Measurements from ENCODE around the gene DYNC1LI1.
"Not testable (repeated sequence)": the region's sequence is repeated elsewhere in the genome, so short reads cannot be mapped to it uniquely, and the experiment has no call there.

The DYNC1LI1 gene

DNA sequence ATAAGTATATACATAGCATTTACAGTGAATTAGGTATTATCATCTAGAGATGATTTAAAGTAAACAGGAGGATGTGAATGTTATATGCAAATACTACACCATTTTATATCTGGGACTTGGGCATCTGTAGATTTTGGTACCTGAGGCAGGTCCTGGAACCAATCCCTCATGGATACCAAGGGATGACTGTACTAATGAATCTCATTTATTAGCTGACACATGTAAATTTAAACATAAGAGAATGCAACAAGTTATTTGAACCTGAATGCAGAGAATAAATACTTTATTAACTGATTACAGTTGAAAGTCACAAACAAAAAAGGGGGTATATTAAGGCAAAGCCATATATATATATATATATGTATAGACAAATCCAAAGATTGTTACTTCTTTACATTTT lies 44.9 kb downstream of the DYNC1LI1 start:
- no peak for DNase-seq

DNA sequence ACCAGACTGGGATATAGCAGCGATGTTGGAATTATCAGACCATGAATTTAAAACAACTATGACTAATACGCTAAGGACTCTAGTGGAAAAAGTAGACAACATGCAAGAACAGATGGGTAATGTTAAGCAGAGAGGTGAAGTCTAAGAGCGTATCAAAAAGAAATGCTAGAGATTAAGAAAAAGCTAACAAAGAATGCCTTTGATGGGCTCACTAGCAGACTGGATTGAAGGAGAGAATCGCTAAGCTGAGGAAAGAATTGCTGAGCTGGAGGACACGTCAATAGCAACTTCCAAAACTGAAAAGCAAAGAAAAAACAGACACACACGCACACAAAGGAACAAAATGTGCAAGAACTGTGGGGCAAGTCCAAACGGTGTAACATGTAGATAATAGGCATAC lies 48.0 kb downstream of the DYNC1LI1 start:
- DNase-seq, result no peak

DNA sequence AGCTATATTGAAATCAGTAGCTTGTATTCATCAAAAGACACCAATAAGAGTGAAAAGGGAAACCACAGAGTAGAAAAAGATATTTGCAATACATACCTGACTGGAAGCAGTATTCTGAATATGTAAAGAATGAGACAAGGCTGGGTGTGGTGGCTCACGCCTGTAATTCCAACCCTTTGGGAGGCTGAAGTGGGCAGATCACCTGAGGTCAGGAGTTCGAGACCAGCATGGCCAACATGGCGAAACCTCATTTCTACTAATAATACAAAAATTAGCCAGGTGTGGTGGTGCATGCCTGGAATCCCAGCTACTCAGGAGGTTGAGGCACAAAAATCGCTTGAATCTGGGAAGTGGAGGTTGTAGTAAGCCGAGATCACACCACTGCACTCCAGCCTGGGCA lies 51.7 kb downstream of the DYNC1LI1 start:
- DNase-seq, result not testable (repeated sequence)

DNA sequence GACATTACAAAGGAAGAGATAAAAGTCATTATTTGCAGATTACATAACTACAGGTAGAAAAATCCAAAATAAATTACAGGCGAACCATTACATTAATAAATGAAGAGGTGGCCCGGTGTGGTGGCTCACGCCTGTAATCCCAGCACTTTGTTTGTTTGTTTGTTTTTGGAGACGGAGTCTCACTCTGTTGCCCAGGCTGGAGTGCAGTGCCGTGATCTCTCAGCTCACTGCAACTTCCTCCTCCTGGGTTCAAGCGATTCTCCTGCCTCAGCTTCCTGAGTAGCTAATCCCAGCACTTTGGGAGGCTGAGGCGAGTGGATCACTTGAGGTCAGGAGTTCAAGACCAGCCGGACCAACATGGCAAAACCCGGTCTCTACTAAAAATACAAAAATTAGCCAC lies 53.9 kb downstream of the DYNC1LI1 start:
- DNase-seq, result not testable (repeated sequence)

DNA sequence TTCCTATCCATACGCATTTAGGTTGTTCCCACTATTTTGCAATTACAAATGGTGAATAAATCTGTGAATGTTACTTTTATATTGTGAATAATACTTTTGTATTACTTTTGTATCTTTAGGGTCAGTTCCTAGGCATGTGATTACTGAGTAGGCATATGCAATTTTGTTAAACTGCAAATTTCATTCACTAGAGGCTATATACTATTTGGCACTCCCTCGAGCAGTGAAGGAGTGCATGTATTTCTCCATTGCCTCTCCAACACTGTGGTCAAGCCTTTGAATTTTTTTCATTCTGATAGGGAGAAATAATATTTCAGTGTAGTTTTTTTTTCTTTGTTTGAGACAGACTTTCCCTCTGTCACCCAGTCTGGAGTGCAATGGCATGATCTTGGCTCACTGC lies 59.7 kb downstream of the DYNC1LI1 start:
- no peak for DNase-seq

DNA sequence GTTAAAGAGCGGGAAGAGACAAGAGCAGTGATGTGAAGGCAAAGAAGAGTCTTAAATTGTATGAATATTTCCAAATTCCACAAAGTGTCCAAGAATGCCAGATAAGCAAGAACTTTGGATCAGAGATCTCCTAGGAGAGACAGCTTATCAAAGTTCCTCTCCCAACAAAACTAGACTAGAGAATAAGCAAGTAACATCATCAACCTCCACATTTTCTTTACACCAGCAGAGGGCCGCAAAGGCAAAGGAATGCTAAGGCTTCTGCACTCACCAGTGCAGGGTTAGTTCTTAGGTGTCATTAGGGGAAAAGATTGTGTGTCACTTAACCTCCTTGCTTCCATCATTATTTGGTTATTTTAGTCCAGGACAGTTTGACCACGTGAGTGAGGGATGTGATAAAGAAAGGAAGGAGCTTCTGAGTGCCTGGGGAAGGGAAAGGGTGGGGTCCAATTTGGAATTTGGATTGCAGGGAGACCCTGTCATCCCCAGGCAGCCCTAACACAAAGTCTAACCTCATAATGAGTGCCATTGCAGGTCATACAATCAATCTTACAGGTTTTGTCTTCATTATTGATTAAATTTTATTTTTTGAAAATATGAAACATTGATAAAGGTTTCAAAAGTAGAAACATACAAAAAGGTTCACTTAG lies 60.5 kb downstream of the DYNC1LI1 start:
- no peak for DNase-seq

DNA sequence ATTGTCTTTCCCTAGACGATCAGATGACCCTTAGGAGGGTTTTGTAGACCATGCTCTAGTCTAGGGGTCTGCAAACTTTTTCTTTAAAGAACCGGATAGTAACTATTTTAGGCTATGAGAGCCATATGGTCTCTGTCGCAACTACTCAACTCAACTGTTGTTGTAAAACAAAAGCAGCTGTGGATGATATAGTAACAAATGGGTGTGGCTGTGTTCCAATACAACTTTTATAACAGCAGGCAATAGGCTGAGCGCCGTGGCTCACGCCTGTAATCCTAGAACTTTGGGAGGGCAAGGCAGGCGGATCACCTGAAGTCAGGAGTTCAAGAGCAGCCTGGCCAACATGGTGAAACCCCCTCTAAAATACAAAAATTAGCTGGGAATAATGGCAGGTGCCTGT lies 61.9 kb downstream of the DYNC1LI1 start:
- no peak for DNase-seq

DNA sequence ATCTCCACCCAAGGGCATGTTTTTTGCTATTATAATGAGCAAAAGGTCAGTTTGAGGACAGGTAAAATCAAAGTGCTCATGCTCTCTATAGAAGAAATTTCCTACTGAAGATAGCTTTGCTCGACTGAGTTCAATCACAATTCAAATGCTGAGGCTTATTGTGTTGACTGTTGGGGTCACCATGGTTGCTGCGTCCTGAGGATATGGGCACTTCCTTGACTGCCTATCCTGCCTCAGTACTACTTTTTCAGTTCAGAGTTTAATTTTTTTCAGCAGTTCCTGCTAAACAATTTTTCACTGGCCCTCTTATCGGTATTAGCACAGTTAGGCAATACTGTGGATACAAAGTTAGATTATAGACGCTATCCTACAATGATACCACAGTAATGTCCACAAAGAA lies 64.2 kb downstream of the DYNC1LI1 start:
- no peak for DNase-seq

DNA sequence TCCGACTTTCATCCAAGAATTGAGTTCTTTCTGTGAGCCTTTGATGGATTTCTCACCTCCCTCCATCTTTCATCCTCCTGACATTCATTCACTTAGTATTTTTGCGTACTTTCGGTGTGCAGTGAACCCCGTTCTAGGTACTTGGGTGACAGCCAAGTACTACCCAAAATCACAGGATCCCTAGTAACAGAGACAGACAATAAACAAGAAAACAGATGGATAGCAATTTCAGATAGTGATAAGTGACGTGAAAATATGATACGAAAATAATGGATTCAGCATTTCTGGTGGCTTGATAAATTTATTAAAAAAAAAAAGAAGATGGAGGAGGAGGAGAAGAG lies 67.7 kb downstream of the DYNC1LI1 start:
- no peak for DNase-seq

DNA sequence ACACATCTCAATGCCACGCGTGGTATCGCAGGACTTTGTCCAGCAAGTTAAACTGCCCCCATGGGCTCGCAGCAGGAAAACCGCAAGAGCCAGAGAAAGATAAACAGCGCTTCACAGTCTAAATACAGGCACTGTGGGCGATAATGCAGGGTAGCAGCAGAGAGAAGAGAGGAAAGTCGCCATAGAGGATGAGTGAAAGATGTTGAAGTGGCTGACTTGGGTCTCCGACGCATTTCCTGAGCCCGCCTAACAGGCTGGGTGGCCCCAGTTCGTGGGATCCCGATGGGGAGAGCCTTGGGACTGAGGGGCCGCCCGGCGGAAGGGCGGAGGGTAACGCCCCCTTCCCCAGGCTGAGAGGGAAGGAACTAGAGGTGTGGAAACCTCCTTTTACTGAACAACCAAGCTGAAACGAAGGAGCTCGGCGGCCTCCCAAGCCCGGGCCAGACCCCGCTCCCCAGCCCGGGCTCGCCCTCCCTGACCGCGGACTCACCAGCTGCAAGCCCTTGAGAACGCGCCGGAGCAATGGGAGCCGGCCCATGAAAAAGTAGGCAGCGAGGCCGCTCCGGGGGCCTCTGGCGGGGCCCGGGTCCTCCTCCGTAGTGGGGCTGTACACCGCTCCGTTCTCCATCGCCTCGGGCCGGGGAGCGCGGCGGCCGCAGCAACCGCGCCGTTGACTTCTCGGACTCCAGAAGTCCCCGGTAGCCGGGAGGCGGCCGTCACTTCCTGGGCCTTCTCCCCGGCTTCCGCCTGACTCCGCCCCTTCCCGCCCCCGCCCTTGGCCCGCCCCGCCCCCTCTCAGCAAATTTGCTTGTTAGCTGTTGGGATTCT lies 68.3 kb downstream of the DYNC1LI1 start, which contains the start of gene CMTM6:
TSS of gene CMTM6 (minus strand) at position 735 of the 828 bp plus-strand sequence. CDS start at position 628, 107 bp downstream.
- DNase-seq, result peak in 1 of 2 experiments; percentile 36

DNA sequence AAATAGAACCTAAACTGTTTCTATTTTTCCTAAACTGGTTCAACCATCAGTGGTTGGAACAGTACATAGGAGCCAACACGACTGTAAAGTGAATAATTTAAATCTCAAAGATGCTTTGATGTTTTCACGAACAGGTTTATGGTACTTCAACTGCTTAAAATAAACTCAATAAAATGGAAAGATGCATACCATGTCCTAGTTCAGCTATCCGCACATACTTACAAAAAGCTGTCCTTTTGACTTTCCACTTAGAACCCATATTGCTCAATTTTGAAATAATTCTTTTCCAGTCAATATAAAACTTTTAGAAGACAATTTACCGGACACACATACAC lies 68.9 kb downstream of the DYNC1LI1 start:
- no peak for DNase-seq

DNA sequence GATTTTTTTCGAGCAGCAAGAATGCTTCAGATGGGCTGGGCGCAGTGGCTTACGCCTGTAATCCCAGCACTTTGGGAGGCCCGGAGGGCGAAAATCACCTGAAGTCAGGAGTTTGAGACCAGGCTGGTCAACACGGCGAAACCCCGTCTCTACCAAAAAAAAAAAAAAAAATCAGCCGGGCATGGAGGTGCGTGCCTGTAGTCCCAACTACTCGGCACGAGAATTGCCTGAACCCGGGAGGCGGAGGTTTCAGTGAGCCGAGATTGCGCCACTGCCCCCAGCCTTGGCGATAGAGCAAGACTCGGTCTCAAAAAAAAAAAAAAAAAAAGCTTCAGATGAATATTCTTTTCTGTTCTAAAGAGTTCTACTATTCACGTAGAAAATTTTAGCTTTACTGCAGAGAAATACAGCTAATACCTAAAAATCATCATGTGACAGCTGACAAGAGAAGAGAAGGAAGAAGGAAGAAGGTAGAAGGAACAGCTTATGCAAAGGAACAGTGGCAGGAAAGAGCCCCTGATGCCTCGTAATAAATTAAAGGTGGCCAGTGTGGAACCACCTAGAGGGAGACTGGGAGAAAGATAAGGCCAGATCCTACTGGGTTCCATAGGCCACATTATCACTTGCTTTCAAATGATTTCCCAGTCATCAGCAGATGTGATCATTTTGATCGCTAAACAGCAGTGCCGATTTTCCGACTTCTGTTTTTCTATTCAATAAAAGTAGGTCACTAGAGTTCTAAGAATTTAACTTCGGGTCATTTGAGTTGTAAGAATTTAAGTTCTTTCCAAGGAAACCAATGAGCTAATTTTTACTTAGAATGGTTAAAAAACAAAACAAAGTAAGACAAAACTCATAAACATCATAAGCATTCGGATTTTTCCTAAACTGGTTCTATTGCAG lies 69.5 kb downstream of the DYNC1LI1 start:
- no peak for DNase-seq

DNA sequence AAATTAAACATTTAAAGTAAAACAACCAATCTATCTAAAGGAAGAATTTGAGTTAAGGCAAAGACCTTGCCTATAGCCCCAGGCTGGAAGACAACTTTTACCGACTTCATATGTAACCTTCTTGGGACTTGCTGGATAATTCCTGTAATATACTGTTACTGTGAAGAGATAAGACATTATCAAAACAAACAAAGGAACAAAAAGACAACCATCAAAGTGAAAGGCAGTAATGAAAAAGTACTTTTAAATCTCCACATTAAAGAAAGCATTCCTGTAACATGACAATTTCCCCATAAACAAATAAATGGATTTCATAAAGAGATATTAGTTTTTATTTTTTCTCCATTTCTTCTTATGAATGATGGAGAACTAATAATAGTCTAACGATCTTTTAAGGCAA lies 70.4 kb downstream of the DYNC1LI1 start:
- DNase-seq, result no peak

DNA sequence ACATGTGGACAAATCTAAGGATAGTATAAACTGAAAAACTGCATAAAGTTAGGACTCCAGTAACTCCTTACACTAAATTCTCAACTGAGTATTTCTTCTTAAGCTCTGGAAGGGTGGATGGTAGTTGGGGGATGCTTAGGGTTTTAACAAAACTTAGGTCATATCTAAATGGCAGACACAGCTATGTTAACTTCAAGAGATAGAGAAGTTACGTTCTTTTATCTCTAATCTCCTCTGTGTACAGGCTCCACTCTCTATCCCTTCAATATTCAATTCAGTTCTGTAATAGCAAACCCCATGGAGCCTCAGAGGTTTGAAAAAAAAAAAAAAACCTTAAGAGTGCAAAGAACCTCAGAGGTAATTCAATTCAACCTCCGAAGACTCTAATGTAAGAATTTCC lies 71.1 kb downstream of the DYNC1LI1 start:
- DNase-seq, result no peak

DNA sequence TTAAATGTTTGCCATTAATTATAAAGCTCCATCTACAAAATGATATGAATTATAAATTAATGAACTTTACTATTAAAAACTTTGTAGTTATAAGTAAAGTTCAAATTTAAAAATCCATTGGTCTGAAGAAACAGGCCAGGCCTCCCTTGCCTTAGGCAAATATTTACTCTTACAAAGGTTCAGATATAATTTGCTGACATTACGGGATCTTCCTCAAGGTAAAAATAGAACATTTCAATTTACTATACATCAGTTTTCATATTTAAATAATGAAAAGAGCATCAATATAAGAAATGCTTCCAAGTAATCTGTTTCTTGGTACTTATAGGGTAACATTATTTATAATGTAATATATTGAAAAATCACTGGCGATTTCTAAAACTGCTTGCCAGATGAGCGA lies 71.7 kb downstream of the DYNC1LI1 start:
- DNase-seq, result no peak

DNA sequence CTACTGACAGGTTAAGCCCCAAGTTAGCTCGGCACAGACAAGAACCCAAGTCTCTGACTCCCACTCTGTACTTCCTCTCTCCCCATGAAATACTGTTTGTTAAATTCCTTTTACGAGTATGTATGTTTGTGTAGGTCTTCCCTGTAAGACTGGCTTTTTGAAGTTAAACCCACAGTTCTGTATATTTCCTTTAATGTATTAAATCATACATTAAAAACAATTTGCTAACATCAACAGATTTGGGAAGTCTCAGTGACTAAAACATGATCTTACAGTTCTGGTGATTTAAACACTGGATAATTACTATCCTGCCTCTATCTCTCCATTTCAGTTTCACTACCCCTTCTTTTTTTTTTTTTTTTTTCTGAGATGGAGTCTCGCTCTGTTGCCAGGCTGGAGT lies 72.4 kb downstream of the DYNC1LI1 start:
- no peak for DNase-seq

DNA sequence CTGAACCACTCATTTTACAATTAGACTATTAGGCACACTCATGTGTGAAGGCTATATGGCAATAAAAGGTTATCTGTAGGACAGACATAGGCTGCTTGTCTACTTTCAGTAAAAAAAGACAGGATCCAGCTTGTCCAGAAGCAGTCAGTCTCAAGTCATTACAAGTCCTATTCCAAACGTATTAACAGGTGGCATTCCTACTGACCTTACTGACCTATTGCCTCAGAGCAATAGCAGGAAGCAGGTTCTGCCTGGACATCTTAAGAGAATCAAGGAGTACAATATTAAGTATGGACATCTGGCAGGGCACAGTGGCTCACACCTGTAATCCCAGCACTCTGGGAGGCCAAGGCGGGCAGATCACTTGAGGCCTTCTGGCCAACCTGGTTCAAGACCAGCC lies 75.0 kb downstream of the DYNC1LI1 start:
- no peak for DNase-seq

DNA sequence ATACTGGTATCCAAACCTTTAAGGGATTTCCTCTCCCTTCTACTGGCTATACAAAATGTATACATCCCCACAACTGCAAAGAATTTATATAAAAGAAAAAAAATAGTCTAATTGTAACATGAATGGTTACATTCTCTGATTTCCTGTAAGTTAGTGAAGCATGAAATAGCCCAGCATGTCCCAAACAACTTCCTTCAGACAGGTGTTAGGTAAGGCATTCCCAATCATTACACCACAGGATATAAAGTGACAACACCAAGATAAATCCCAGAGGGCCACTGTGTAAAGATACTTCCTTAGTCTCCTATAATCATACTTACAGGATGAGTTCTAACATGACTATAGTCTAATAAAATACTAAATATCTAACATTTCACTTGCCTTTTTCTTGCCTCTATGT lies 75.6 kb downstream of the DYNC1LI1 start:
- DNase-seq, result no peak

DNA sequence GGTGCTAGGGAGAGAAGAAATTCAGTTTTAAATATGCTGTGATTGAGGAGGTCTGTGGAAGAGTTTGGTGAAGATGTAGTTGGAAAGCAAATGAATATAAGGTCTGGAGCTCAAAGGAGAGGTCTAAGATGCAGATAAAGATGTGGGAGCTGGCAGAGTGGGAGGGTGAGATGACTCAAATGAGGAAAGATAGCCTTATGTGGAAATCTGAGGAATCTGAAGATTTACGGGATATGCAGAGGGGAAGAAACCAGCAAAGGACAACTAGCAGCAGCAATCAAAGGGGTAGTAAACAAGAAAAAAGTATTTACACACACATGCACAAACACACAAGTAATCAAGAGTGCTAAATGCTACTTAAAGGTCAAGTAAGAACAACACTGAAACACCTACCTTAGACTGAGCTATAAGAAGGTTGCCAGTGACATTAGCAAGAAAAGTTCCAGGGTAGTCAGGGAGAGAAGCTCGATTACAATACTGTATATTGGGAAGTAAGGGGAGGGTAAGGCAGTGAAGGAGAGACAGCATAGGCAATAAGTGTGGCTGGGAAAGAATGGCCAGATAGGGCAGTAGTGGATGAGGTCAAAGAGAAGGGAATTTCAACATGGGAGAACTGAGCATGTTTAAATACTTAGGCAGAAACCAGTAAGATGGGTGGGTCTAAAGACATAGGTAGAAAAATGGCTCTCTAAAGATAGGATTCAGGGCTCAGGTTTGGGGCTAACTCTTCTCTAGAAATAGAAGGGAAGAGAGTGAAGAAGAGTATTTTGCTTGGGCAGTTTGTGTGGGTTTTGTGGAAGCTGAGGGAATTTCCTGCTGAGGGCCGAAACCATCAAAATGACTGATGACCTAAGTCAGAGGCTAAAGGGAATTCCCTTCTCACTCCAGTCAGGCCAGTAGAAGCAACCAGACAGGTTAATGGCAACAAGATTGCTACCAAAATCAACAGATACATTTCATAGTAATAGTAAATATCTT lies 76.9 kb downstream of the DYNC1LI1 start:
- no peak for DNase-seq

DNA sequence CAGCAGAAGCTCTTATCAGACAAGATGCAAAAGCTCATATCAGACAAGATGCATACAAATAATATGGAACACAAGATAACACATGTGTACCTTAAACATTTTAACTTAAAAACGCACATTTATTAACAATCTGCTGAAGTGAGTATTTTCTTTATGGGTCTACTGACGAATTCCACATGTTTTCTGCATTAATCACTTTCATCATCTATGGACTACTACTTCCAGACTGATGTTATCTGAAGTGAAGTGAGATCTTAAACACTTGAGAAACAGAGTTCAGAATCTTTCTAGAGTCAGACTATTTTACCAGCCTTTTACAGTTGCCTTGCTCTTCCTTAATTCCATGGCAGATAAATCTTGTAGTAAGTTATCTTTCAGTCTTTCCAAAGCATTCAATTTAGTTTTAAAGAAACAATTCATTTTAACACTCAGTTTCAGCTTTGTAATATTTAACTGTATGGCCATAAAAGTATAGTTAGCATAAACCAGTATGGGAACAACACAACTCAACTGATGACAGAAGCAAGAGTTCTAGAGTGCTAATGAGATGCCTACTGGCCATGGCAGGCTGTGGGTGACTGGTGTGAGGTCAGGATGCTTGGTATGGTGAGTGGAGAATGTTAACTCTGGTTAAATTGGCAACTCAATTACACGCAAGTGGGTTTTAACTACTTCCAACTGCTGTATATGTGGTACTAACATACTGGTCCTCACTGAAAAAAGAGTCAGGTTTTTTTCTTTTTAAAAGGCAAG lies 77.8 kb downstream of the DYNC1LI1 start:
- no peak for DNase-seq

DNA sequence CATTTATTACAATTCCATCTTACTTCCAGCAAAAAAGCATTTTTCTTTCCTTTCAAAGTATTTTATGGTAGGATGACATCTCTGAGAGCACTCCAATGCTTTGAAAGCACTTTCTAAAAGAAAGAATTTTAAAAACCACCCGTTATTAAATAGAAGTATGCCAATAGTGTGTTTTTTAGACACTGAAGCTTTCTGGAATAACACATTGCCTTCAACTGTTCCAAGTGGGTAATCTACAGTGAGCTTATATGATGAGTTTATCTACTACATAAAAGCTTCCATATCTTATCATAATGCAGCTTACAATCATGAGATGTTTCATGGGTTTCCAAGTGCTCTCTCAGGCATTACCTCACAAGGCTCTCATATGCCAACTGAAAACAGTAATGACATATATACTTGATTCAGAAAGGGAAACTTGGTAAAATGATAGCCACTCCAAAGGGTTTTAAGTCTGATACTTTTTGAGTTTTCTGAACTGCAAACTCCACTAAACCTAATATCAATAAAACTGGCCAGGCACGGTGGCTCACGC lies 82.1 kb downstream of the DYNC1LI1 start:
- DNase-seq, result no peak

Measured in cerebellar nuclear complex (tissue), 1 donor.